ENCODE measurements around the gene MRPL9. TPM values are rescaled to one million over a fixed set of nuclear protein-coding genes. Genes with fewer than 3 reads are reported as not detected.
A peak's percentile ranks its signal among the peaks of the same experiment; 100 is the strongest.

MRPL9 gene
- total RNA-seq, 2 experiments from 2014 or later: 152 to 164 TPM

- Histone ChIP-seq H3K4me3 (ENCODE audit: low read length) (peak overlapping the region; percentile 94), H3K4me1 (ENCODE audit: insufficient read depth, low read length) (peaks cover 14% of the 10 kb centered on the region), H3K27me3 (ENCODE audit: control insufficient read depth in 1 of 2, insufficient read depth in 2 of 2, low read length in 2 of 2) (no peaks in the 10 kb centered on the region), H3K9me3 (ENCODE audit: control insufficient read depth in 1 of 2, insufficient read depth in 1 of 2, low read length in 2 of 2) (no peaks in the 10 kb centered on the region), H3K36me3 (ENCODE audit: insufficient read depth, low read length) (peaks cover 30% of the 10 kb centered on the region), H3K27ac (ENCODE audit: low read depth in 1 of 2, low read length in 2 of 2) (peak overlapping the region; percentile 75 to 86)
- H3K4me1 Mint-ChIP-seq (ENCODE audit: low read depth): peaks cover 29% of the 10 kb centered on the region
- peaks cover 49% of the 10 kb centered on the region for H3K36me3 Mint-ChIP-seq (ENCODE audit: low read depth)
- POLR2A ChIA-PET: interaction anchor here (0.6 to 3.8 kb wide), 14 partner anchors 11 to 437 kb away, joined by 3 to 44 read pairs (median 4); partner anchors contain the start of genes CGN, PI4KB, RIIAD1 and TDRKH
- H3K27ac Mint-ChIP-seq: peak overlapping the region; percentile 98
- no peaks in the 10 kb centered on the region for H3K9me3 Mint-ChIP-seq
- no peaks in the 10 kb centered on the region for H3K27me3 Mint-ChIP-seq
- H3K4me3 Mint-ChIP-seq: peak overlapping the region; percentile 94
- intact Hi-C loops (cut with DNase I, micrococcal nuclease): loop anchor here (1.0 to 10.0 kb wide), 3 partner anchors 26 to 231 kb away; partner anchors contain the start of genes TDRKH (in 2 of the 2) and S100A10 (in 1 of the 2)
- TF ChIP-seq CTCF (IDR thresholded peaks at IDR 0.05): no peak
- CTCF ChIA-PET: interaction anchor here (1.1 to 1.8 kb wide), 2 partner anchors 26 to 170 kb away, joined by 6 to 7 read pairs; partner anchors contain the start of gene TDRKH
- DNase-seq (no peak), ATAC-seq (ENCODE audit: poor library complexity) (peak; percentile 1)
Measured at GRCh38 chr1:151763990-151764389, 694 bp upstream of the MRPL9 start.

GRCh38 chr1:151760597-151761385 is 2.5 kb downstream of the MRPL9 start:
- Histone ChIP-seq H3K27ac (ENCODE audit: low read depth in 1 of 2, low read length in 2 of 2) (no peak overlapping the region), H3K4me3 (ENCODE audit: low read length) (no peak overlapping the region), H3K27me3 (ENCODE audit: control insufficient read depth in 1 of 2, insufficient read depth in 2 of 2, low read length in 2 of 2) (no peaks in the 10 kb centered on the region), H3K36me3 (ENCODE audit: insufficient read depth, low read length) (peaks cover 52% of the 10 kb centered on the region), H3K9me3 (ENCODE audit: control insufficient read depth in 1 of 2, insufficient read depth in 1 of 2, low read length in 2 of 2) (no peaks in the 10 kb centered on the region), H3K4me1 (ENCODE audit: insufficient read depth, low read length) (peaks cover 14% of the 10 kb centered on the region)
- no peaks in the 10 kb centered on the region for H3K9me3 Mint-ChIP-seq
- intact Hi-C loops (cut with DNase I, micrococcal nuclease): loop anchor here in 1 of 2 experiments (10.0 kb wide), 1 partner anchor 234 kb away; the partner anchor contains the start of gene S100A10
- ChIA-PET POLR2A (no interaction called here), CTCF (no interaction called here)
- DNase-seq (no peak), ATAC-seq (ENCODE audit: poor library complexity) (no peak)
- no peaks in the 10 kb centered on the region for H3K27me3 Mint-ChIP-seq
- peak overlapping the region; percentile 59 for H3K27ac Mint-ChIP-seq
- peaks cover 66% of the 10 kb centered on the region for H3K36me3 Mint-ChIP-seq (ENCODE audit: low read depth)
- peaks cover 29% of the 10 kb centered on the region for H3K4me1 Mint-ChIP-seq (ENCODE audit: low read depth)
- peak overlapping the region; percentile 56 for H3K4me3 Mint-ChIP-seq
- TF ChIP-seq CTCF (IDR thresholded peaks at IDR 0.05): no peak

GRCh38 chr1:151759241-151759640 is 4.1 kb downstream of the MRPL9 start:
- Histone ChIP-seq H3K27me3 (ENCODE audit: control insufficient read depth in 1 of 2, insufficient read depth in 2 of 2, low read length in 2 of 2) (no peaks in the 10 kb centered on the region), H3K4me1 (ENCODE audit: insufficient read depth, low read length) (peaks cover 13% of the 10 kb centered on the region), H3K4me3 (ENCODE audit: low read length) (no peak overlapping the region), H3K36me3 (ENCODE audit: insufficient read depth, low read length) (peaks cover 54% of the 10 kb centered on the region), H3K9me3 (ENCODE audit: control insufficient read depth in 1 of 2, insufficient read depth in 1 of 2, low read length in 2 of 2) (no peaks in the 10 kb centered on the region), H3K27ac (ENCODE audit: low read depth in 1 of 2, low read length in 2 of 2) (no peak overlapping the region)
- Mint-ChIP-seq H3K4me1 (ENCODE audit: low read depth) (peaks cover 22% of the 10 kb centered on the region), H3K4me3 (no peak overlapping the region), H3K9me3 (no peaks in the 10 kb centered on the region), H3K27ac (no peak overlapping the region), H3K27me3 (no peaks in the 10 kb centered on the region), H3K36me3 (ENCODE audit: low read depth) (peaks cover 65% of the 10 kb centered on the region)
- POLR2A ChIA-PET: no interaction called here
- DNase-seq (no peak), ATAC-seq (ENCODE audit: poor library complexity) (no peak)
- intact Hi-C loops (cut with DNase I, micrococcal nuclease): no loop called here
- CTCF ChIA-PET: interaction anchor here (0.7 kb wide), 1 partner anchor 135 kb away, joined by 4 read pairs; no protein-coding TSS in a partner anchor
- TF ChIP-seq CTCF (IDR thresholded peaks at IDR 0.05): no peak
